GM21786 (cell line): Measurements from ENCODE around the gene ATF7IP2.
"Not testable (repeated sequence)": the region's sequence is repeated elsewhere in the genome, so short reads cannot be mapped to it uniquely, and the experiment has no call there.

Experiments used
- ATAC-seq: cut with Tn5 transposase; IDR thresholded peaks from one replicate; pipeline ENCODE4 v1.9.1; 2021; ENCODE audit not compliant: unreplicated experiment

Gene ATF7IP2

GRCh38 chr16:10373556-10373955, 12.3 kb upstream of the ATF7IP2 start:
- no peak for ATAC-seq

DNA sequence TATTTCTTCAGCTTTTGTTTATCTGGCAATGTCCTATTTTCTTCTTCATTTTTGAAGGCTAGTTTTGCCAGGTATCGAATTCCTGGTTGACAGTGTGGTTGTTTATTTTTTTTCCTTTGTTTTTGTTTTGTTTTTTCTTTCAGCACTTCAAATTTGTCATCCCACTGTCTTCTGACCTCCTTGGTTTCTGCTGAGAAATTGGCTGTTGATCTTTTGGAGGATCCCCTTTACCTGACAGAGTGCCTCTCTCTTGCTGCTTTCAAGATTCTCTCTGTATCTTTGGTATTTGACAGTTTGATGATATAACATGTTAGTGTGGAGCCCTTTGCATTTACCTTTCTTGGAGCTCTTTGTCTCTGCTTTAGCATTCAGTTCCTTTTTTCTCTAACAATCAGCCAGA, 9.6 kb upstream of the ATF7IP2 start:
- no peak for ATAC-seq

- no peak for ATAC-seq
Observed at GRCh38 chr16:10383626-10384025, 2.2 kb upstream of the ATF7IP2 start.

DNA sequence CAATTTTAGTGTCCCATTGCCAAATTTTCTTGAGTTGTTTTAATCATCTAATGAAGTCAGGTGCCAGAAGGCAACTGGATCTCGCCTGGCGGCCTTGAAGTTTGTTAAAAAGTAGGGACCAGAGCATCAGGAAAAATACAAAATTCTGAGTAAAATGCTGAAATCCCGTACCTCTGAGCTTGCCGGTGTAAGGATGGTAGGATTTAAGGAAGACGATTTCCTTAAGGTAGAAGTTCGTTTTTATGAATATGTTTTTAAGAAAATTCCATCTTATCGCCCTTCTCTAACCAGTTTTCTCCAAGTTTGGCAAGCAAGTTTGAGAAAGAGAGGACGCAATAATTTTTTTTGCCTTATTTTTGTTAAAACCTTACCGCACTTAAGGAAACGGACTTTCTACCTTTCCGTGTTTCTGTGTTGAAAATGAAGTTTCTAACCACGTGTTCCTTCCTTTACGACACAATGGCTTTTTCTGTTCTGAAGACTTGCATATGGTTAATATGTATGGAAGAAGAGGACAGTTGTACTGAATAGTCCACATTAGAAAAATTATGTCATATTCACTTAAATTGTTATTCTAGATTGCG, 748 bp downstream of the ATF7IP2 start:
- no peak for ATAC-seq

DNA sequence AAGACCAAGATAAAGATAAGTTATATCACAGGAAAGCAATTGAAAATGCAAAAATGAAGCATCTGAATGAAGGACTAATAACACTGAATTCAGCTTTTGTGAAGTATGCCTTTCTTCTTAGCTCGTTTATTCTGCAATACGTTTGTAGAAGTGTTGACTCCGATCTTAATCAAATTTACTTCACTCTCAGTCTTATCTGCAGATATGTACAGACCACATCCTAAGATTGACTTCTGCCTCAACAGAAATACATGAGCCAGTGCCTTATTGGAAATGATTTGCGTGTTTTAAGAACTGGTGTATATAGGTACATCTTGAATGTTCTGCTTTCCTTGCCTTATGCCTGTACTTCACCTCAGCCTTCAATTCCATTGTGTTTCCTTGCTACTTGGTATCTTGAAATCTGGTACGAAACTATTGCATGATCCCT, 1.3 kb downstream of the ATF7IP2 start:
- ATAC-seq = no peak

GRCh38 chr16:10388988-10389387, 3.1 kb downstream of the ATF7IP2 start:
- no peak for ATAC-seq

DNA sequence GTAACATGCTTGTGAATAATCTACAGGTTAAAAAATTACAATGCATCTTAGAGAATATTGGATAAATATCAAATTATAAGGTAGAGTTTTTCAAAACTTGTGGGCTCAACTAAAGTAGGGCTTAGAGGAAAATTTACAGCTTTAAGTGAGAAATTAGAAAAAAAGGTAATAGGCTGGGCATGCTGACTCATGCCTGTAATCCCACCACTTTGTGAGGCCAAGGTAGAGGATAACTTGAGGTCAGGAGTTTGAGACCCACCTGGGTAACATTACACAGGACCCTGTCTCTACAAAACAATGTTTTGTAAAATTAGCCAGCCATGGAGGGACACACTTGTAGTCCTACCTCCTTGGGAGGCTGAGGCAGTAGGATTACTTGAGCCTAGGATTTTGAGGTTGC, 4.5 kb downstream of the ATF7IP2 start:
- no peak for ATAC-seq

DNA sequence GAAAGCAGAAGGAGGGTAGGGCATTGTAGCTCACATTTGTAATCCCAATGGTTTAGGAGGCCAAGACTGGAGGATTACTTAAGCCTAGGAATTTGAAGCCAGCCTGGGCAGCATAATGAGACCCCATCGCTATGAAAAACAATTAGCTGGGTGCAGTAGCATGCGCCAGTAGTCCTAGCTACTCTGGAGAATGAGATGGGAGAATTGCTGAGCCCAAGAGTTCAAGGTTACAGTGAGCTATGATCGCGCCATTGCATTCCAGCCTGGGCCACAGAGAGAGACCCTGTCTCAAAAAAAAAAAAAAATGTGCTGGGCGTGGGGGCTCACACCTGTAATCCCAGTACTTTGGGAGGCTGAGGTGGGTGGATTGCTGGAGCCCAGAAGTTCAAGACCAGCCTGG, 5.0 kb downstream of the ATF7IP2 start:
- ATAC-seq = no peak

DNA sequence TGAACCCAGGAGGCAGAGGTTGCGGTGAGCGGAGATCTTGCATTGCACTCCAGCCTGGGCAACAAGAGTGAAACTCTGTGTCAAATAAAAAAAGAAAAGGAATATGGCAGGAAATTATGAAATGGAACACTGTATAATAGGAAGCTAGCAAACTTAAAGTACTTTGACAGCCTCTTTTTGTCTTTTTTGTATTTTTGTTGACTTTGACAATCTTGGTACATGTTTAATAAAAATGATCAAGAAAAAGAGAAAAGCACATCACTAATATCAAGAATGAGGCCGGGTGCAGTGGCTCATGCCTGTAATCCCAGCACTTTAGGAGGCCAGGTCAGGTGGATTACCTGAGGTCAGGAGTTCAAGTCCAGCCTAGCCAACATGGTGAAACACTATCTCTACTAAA, 5.5 kb downstream of the ATF7IP2 start:
- ATAC-seq = no peak

- no peak for ATAC-seq
Observed at GRCh38 chr16:10402975-10403374, 17.1 kb downstream of the ATF7IP2 start.

- ATAC-seq = no peak
Observed at GRCh38 chr16:10405386-10405939, 19.6 kb downstream of the ATF7IP2 start.

GRCh38 chr16:10408824-10409381, 23.0 kb downstream of the ATF7IP2 start:
- no peak for ATAC-seq

DNA sequence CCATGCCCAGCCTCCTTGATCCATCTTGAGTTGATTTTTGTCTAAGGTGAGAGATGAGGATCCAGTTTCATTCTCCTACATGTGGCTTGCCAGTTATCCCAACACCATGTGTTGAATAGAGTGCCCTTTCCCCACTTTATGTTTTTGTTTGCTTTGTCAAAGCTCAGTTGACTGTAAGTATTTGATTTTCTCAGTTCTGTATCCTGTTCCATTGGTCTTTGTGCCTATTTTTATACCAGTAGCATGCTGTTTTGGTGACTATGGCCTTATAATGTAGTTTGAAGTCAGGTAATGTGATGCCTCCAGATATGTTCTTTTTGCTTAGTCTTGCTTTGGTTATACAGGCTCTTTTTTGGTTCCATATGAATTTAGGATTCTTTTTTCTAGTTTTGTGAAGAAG, 23.9 kb downstream of the ATF7IP2 start:
- not testable (repeated sequence) for ATAC-seq

DNA sequence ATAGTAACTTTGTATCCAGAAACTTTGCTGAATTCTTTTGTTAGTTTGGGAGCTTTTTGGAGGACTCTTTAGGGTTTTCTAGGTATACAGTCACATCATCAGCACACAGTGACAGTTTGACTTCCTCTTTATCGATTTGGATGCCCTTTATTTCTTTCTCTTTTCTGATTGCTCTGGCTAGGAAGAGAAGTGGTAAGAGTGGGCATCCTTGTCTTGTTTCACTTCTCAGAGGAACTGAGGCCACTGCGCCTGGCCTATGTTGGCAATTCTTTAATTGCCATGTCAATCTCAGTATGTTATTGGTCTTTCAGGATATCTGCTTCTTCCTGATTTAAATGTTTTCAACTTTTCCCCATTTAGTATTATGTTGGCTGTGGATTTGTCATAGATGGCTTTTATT, 24.6 kb downstream of the ATF7IP2 start:
- ATAC-seq = no peak

GRCh38 chr16:10412935-10413601, 27.2 kb downstream of the ATF7IP2 start:
- no peak for ATAC-seq

- ATAC-seq = not testable (repeated sequence)
Observed at GRCh38 chr16:10418204-10418603, 32.3 kb downstream of the ATF7IP2 start.

- ATAC-seq = no peak
Observed at GRCh38 chr16:10419701-10420100, 33.8 kb downstream of the ATF7IP2 start.

- ATAC-seq = no peak
Observed at GRCh38 chr16:10421596-10421995, 35.7 kb downstream of the ATF7IP2 start.

- ATAC-seq = no peak
Observed at GRCh38 chr16:10428433-10429168, 42.7 kb downstream of the ATF7IP2 start.

GRCh38 chr16:10429299-10429969, 43.6 kb downstream of the ATF7IP2 start:
- ATAC-seq = not testable (repeated sequence)

- no peak for ATAC-seq
Observed at GRCh38 chr16:10441726-10442125, 55.9 kb downstream of the ATF7IP2 start.
